HL-60 (cell line): Measurements from ENCODE around the gene ATF6.
A peak's percentile ranks its signal among the peaks of the same experiment; 100 is the strongest.

Experiments
- DNase-seq, 2 experiments: peaks; one replicate each; pipeline ENCODE4 v3.0.0-alpha.2; 2010 to 2020; ENCODE audit warnings: low read depth in 1 of 2, low spot score in 1 of 2
- H3K27ac ChIP-seq: fragments of 250-450 bp; sonication (Bioruptor Pico); replicated peaks from 2 replicates; pipeline ENCODE4 v1.5.1; 2020; ENCODE audit warnings: mild to moderate bottlenecking, moderate library complexity
- H3K27me3 ChIP-seq: fragments of 250-450 bp; sonication (Bioruptor Pico); 2 replicates; pipeline ENCODE4 v1.5.1; 2021; ENCODE audit warnings: mild to moderate bottlenecking, moderate library complexity; ENCODE audit not compliant: insufficient read depth, poor library complexity, severe bottlenecking
- H3K4me3 ChIP-seq: replicated peaks from 2 replicates; pipeline ENCODE4 v1.5.1; 2011; ENCODE audit warnings: mild to moderate bottlenecking, control low read depth, low read length; ENCODE audit not compliant: insufficient read depth
- CTCF ChIP-seq: IDR thresholded peaks from one replicate; pipeline ENCODE4 v1.5.1; 2011; ENCODE audit warnings: low read length, control low read depth, inconsistent platforms; ENCODE audit not compliant: insufficient read depth
- GABPA ChIP-seq: IDR thresholded peaks from 2 replicates; pipeline ENCODE4 v1.6.1; 2012; ENCODE audit warnings: low read depth
- POLR2AphosphoS5 ChIP-seq: IDR thresholded peaks from 2 replicates; pipeline ENCODE4 v1.6.1; 2012; ENCODE audit warnings: low read depth
- REST ChIP-seq: IDR thresholded peaks from 2 replicates; pipeline ENCODE4 v1.6.1; 2012; ENCODE audit warnings: low read depth; ENCODE audit not compliant: insufficient replicate concordance
- SPI1 ChIP-seq: IDR thresholded peaks from 2 replicates; pipeline ENCODE4 v1.6.1; 2012; ENCODE audit warnings: low read depth, mild to moderate bottlenecking, borderline replicate concordance

ATF6 gene

GRCh38 chr1:161792740-161793139 lies 26.6 kb downstream of the ATF6 start:
- H3K27ac ChIP-seq: no peak overlapping the region
- H3K27me3 ChIP-seq: no peaks in the 10 kb centered on the region
- peak; percentile 17 to 25 for DNase-seq
- TF ChIP-seq CTCF: peak; percentile 2
- TF ChIP-seq GABPA: no peak
- no peak overlapping the region for H3K4me3 ChIP-seq

- no peak for TF ChIP-seq CTCF
- TF ChIP-seq GABPA: no peak
- TF ChIP-seq REST: no peak
- no peak for TF ChIP-seq POLR2AphosphoS5
- TF ChIP-seq SPI1: no peak
- DNase-seq: no peak
- Histone ChIP-seq H3K4me3 (no peak overlapping the region), H3K27me3 (no peaks in the 10 kb centered on the region), H3K27ac (no peak overlapping the region)
Observed at GRCh38 chr1:161799792-161800191, 33.7 kb downstream of the ATF6 start.

GRCh38 chr1:161801955-161802354 lies 35.8 kb downstream of the ATF6 start:
- TF ChIP-seq SPI1 (no peak), CTCF (no peak), REST (no peak), POLR2AphosphoS5 (no peak), GABPA (no peak)
- no peaks in the 10 kb centered on the region for H3K27me3 ChIP-seq
- H3K4me3 ChIP-seq: no peak overlapping the region
- H3K27ac ChIP-seq: no peak overlapping the region
- no peak for DNase-seq

- H3K4me3 ChIP-seq: no peak overlapping the region
- TF ChIP-seq POLR2AphosphoS5 (no peak), REST (no peak), GABPA (no peak), CTCF (no peak), SPI1 (no peak)
- no peak for DNase-seq
- H3K27ac ChIP-seq: no peak overlapping the region
- no peaks in the 10 kb centered on the region for H3K27me3 ChIP-seq
Observed at GRCh38 chr1:161803181-161803580, 37.1 kb downstream of the ATF6 start.
